ENCODE data around the gene MFNG.

DNA sequence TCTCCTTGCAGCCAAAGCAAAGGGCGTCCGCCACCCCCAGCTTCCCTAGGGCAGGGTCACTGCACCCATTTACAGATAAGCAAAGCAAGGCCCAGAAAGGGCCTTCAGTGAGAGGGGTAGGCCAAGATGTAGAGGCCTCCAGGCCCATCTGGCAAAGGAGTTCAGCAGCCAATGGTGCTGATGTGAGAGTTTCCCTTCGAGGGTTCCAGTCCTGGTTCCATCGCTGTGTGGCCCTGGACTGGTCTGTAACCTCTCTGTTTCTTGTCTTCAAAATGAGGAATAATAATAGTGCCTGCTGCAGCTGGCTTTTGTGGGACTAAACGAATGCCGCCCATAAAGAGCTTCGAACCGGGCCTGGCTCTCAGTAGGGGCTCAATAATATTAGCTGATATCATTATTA, 62.9 kb downstream of the MFNG start:
- TF ChIP-seq, protein P1, sequence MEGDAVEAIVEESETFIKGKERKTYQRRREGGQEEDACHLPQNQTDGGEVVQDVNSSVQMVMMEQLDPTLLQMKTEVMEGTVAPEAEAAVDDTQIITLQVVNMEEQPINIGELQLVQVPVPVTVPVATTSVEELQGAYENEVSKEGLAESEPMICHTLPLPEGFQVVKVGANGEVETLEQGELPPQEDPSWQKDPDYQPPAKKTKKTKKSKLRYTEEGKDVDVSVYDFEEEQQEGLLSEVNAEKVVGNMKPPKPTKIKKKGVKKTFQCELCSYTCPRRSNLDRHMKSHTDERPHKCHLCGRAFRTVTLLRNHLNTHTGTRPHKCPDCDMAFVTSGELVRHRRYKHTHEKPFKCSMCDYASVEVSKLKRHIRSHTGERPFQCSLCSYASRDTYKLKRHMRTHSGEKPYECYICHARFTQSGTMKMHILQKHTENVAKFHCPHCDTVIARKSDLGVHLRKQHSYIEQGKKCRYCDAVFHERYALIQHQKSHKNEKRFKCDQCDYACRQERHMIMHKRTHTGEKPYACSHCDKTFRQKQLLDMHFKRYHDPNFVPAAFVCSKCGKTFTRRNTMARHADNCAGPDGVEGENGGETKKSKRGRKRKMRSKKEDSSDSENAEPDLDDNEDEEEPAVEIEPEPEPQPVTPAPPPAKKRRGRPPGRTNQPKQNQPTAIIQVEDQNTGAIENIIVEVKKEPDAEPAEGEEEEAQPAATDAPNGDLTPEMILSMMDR (IDR thresholded peaks at IDR 0.05) = no peak
- no peak for TF ChIP-seq POLR2A (IDR thresholded peaks at IDR 0.05; ENCODE audit: low read depth)
